HCT116 (cell line): ENCODE data around the gene FAM47E. TPM values are rescaled to one million over a fixed set of nuclear protein-coding genes. Genes with fewer than 3 reads are reported as not detected.

Experiments used
- ATAC-seq: fragments of 200-7000 bp; cut with Tn5 transposase; 2 replicates; pipeline ENCODE4 v1.9.1; 2020; ENCODE audit warnings: mild to moderate bottlenecking, moderate library complexity
- BruUV-seq: library from RNA; stranded (reverse); fragments of 400-500 nt; replicated peaks from 2 replicates; lab custom pipeline; 2021; lab: Mats Ljungman, UMichigan
- CTCF ChIA-PET: fragments of 300-600 bp; sonication (Branson Sonifier 250); formaldehyde crosslinking; loops from one replicate; lab custom pipeline; 2021; ENCODE audit warnings: antibody characterized with exemption; lab: Charles Lee
- POLR2A ChIA-PET: fragments of 300-600, 350-600 bp; sonication (Branson Sonifier 250); formaldehyde crosslinking; loops from one replicate; lab custom pipeline; 2021; ENCODE audit warnings: antibody characterized with exemption; lab: Charles Lee
- RAD21 ChIA-PET, 2 experiments: fragments of 300-600 bp; sonication (Branson Sonifier 250); formaldehyde crosslinking; loops; one replicate each; lab custom pipeline; 2023; ENCODE audit warnings: low total read pairs in 2 of 2; ENCODE audit not compliant: uncharacterized antibody in 2 of 2, unreplicated experiment in 2 of 2, low non-redundant PET in 1 of 2; lab: Charles Lee
- DNase-seq: peaks from one replicate; pipeline ENCODE4 v3.0.0-alpha.2; 2010; ENCODE audit warnings: low read depth, low spot score
- H2AFZ ChIP-seq: fragments of 200-600 bp; shearing (Covaris generic), sonication (generic); 2 replicates; pipeline ENCODE4 v1.6.1; 2017; ENCODE audit warnings: low read depth, mixed run types, mixed read lengths, antibody characterized with exemption, low read length; ENCODE audit not compliant: poor library complexity, severe bottlenecking
- H3K27ac ChIP-seq: 2 replicates; pipeline ENCODE4 v1.5.1; 2012; ENCODE audit warnings: low read depth, low read length
- H3K27me3 ChIP-seq: fragments of 200-600 bp; sonication (generic); 2 replicates; pipeline ENCODE4 v1.6.1; 2016; ENCODE audit warnings: mixed run types, low read length, mixed read lengths; ENCODE audit not compliant: insufficient read depth
- H3K36me3 ChIP-seq, 2 experiments: fragments of 200-500 bp in 1 of 2; fragments of 200-600 bp in 1 of 2; sonication (Bioruptor generic) in 1 of 2; sonication (generic) in 1 of 2; 2 replicates each; pipeline versions ENCODE4 v1.5.1 to v1.6.1; 2014 to 2016; ENCODE audit warnings: low read length in 2 of 2, inconsistent platforms in 1 of 2, mixed read lengths in 1 of 2, mixed run types in 1 of 2; ENCODE audit not compliant: insufficient read depth in 2 of 2, control insufficient read depth in 1 of 2
- H3K4me1 ChIP-seq, 2 experiments: fragments of 200-600 bp in 1 of 2; sonication (generic) in 1 of 2; 2 replicates each; pipeline versions ENCODE4 v1.5.1 to v1.6.1; 2012 to 2017; ENCODE audit warnings: low read length in 2 of 2, inconsistent platforms in 1 of 2, mild to moderate bottlenecking in 1 of 2, mixed read lengths in 1 of 2, mixed run types in 1 of 2, moderate library complexity in 1 of 2; ENCODE audit not compliant: insufficient read depth in 2 of 2, control insufficient read depth in 1 of 2
- H3K4me2 ChIP-seq: fragments of 200-600 bp; sonication (generic); 2 replicates; pipeline ENCODE4 v1.6.1; 2017; ENCODE audit warnings: mixed run types, low read length, mixed read lengths
- H3K4me3 ChIP-seq, 2 experiments: fragments of 200-600 bp in 1 of 2; sonication (generic) in 1 of 2; replicated peaks in 1 of 2; 2 replicates each; pipeline ENCODE4 v1.5.1; 2011 to 2016; ENCODE audit warnings: low read length in 2 of 2, control low read depth in 1 of 2, low read depth in 1 of 2, mild to moderate bottlenecking in 1 of 2, mixed read lengths in 1 of 2, mixed run types in 1 of 2
- H3K79me2 ChIP-seq: fragments of 200-600 bp; sonication (generic); 2 replicates; pipeline ENCODE4 v1.6.1; 2017; ENCODE audit warnings: mild to moderate bottlenecking, mixed run types, low read length, moderate library complexity, mixed read lengths; ENCODE audit not compliant: insufficient read depth
- H3K9ac ChIP-seq: fragments of 200-600 bp; sonication (generic); 2 replicates; pipeline ENCODE4 v1.6.1; 2016; ENCODE audit warnings: low read length, mixed read lengths
- H3K9me2 ChIP-seq: fragments of 200-600 bp; sonication (generic), shearing (Covaris generic); 2 replicates; pipeline ENCODE4 v1.6.1; 2017; ENCODE audit warnings: mixed run types, mild to moderate bottlenecking, moderate library complexity; ENCODE audit not compliant: insufficient read depth
- H3K9me3 ChIP-seq, 2 experiments: fragments of 200-500 bp in 1 of 2; fragments of 200-600 bp in 1 of 2; sonication (Bioruptor generic) in 1 of 2; sonication (generic) in 1 of 2; 2 replicates each; pipeline ENCODE4 v1.6.1; 2014 to 2017; ENCODE audit warnings: low read length in 2 of 2, mixed read lengths in 2 of 2, inconsistent platforms in 1 of 2, low read depth in 1 of 2, mild to moderate bottlenecking in 1 of 2, mixed run types in 1 of 2, moderate library complexity in 1 of 2; ENCODE audit not compliant: control insufficient read depth in 1 of 2, insufficient read depth in 1 of 2
- H4K20me1 ChIP-seq: fragments of 200-600 bp; sonication (generic), shearing (Covaris generic); 2 replicates; pipeline ENCODE4 v1.6.1; 2017; ENCODE audit warnings: mixed run types, mild to moderate bottlenecking, moderate library complexity; ENCODE audit not compliant: insufficient read depth
- ATF3 ChIP-seq: IDR thresholded peaks from 2 replicates; pipeline ENCODE4 v1.6.1; 2012
- CBX3 ChIP-seq: IDR thresholded peaks from 2 replicates; pipeline ENCODE4 v1.6.1; 2012; ENCODE audit warnings: low read depth
- CEBPB ChIP-seq: IDR thresholded peaks from 2 replicates; pipeline ENCODE4 v1.6.1; 2012; ENCODE audit warnings: low read depth
- ELF1 ChIP-seq: IDR thresholded peaks from 2 replicates; pipeline ENCODE4 v1.6.1; 2012; ENCODE audit warnings: low read depth, borderline replicate concordance
- EZH2 ChIP-seq: fragments of 200-600 bp; sonication (generic); IDR thresholded peaks from 2 replicates; pipeline ENCODE4 v1.6.1; 2017; ENCODE audit warnings: antibody characterized with exemption, mixed run types
- EZH2phosphoT487 ChIP-seq: fragments of 200-600 bp; IDR thresholded peaks from 2 replicates; pipeline ENCODE4 v1.6.1; 2018; ENCODE audit warnings: antibody characterized with exemption, borderline replicate concordance
- JUND ChIP-seq: IDR thresholded peaks from 2 replicates; pipeline ENCODE4 v1.6.1; 2012
- POLR2A ChIP-seq: IDR thresholded peaks from 2 replicates; pipeline ENCODE4 v1.7.0; 2011; ENCODE audit warnings: borderline replicate concordance; ENCODE audit not compliant: insufficient read depth, insufficient read length; ENCODE audit errors: extremely low read depth
- POLR2AphosphoS5 ChIP-seq: IDR thresholded peaks from 2 replicates; pipeline ENCODE4 v1.6.1; 2011; ENCODE audit warnings: mild to moderate bottlenecking, low read depth, low read length, moderate library complexity
- RAD21 ChIP-seq: IDR thresholded peaks from 2 replicates; pipeline ENCODE4 v1.6.1; 2012; ENCODE audit warnings: low read depth, mild to moderate bottlenecking
- SIN3A ChIP-seq: IDR thresholded peaks from 2 replicates; pipeline ENCODE4 v1.6.1; 2012; ENCODE audit warnings: low read depth
- SRF ChIP-seq: IDR thresholded peaks from 2 replicates; pipeline ENCODE4 v1.6.1; 2012; ENCODE audit warnings: low read depth
- YY1 ChIP-seq: IDR thresholded peaks from 2 replicates; pipeline ENCODE4 v1.6.1; 2011; ENCODE audit warnings: low read length, low read depth, moderate library complexity, mild to moderate bottlenecking; ENCODE audit not compliant: insufficient replicate concordance; ENCODE audit errors: extremely low read depth
- ZFX ChIP-seq: fragments of 450-650 bp; IDR thresholded peaks from 2 replicates; pipeline ENCODE4 v1.6.1; 2017
- ZNF274 ChIP-seq: fragments of 200-500 bp; sonication (Bioruptor generic); IDR thresholded peaks from 2 replicates; pipeline ENCODE4 v1.6.1; 2014; ENCODE audit warnings: mild to moderate bottlenecking, low read depth, low read length, inconsistent platforms
- intact Hi-C: fragments of 100-400 bp; cut with micrococcal nuclease; formaldehyde crosslinking; loops from 2 replicates; pipeline ENCODE4 v1.10.0; 2022
- total RNA-seq: library from RNA; stranded (reverse); gene quantifications from one replicate; pipeline ENCODE4 v1.2.1, GENCODE V29; 2021; ENCODE audit not compliant: unreplicated experiment
- TF ChIP-seq, protein P1 (sequence below), 3 experiments: fragments of 200-600 bp in 1 of 3; sonication (generic) in 1 of 3; IDR thresholded peaks in 2 of 3; conservative IDR thresholded peaks in 1 of 3; 2 replicates each; pipeline ENCODE4 v1.5.1; 2012 to 2017; ENCODE audit warnings: low read depth in 2 of 3, low read length in 2 of 3, antibody characterized with exemption in 1 of 3, borderline replicate concordance in 1 of 3, control low read depth in 1 of 3, mild to moderate bottlenecking in 1 of 3, mixed read lengths in 1 of 3, mixed run types in 1 of 3, moderate library complexity in 1 of 3; ENCODE audit not compliant: insufficient read depth in 1 of 3
- TF ChIP-seq, protein P2 (sequence below): IDR thresholded peaks from 2 replicates; pipeline ENCODE4 v1.6.1; 2012

The FAM47E gene
- total RNA-seq, 1 experiment from 2014 or later = 0.91 TPM

GRCh38 chr4:76204936-76205335 is 46.6 kb upstream of the FAM47E start:
- peaks cover 58% of the 10 kb centered on the region for H3K79me2 ChIP-seq
- ATAC-seq (no peak), DNase-seq (no peak)
- no peaks in the 10 kb centered on the region for H3K27me3 ChIP-seq
- H3K4me1 ChIP-seq = peaks cover 0 to 7% of the 10 kb centered on the region in 2 experiments; a peak in 1 of 4 replicates
- no peaks in the 10 kb centered on the region for H3K9me2 ChIP-seq
- H3K27ac ChIP-seq = no peak overlapping the region
- H3K36me3 ChIP-seq = no peaks in the 10 kb centered on the region
- no peak overlapping the region for H3K4me2 ChIP-seq
- TF ChIP-seq YY1 (no peak), ELF1 (no peak), ZNF274 (no peak), POLR2A (no peak), CBX3 (no peak), JUND (no peak), ZFX (no peak), POLR2AphosphoS5 (no peak), SRF (no peak), EZH2phosphoT487 (no peak), SIN3A (no peak), EZH2 (no peak), CEBPB (no peak), ATF3 (no peak), RAD21 (no peak)
- TF ChIP-seq, protein P1, sequence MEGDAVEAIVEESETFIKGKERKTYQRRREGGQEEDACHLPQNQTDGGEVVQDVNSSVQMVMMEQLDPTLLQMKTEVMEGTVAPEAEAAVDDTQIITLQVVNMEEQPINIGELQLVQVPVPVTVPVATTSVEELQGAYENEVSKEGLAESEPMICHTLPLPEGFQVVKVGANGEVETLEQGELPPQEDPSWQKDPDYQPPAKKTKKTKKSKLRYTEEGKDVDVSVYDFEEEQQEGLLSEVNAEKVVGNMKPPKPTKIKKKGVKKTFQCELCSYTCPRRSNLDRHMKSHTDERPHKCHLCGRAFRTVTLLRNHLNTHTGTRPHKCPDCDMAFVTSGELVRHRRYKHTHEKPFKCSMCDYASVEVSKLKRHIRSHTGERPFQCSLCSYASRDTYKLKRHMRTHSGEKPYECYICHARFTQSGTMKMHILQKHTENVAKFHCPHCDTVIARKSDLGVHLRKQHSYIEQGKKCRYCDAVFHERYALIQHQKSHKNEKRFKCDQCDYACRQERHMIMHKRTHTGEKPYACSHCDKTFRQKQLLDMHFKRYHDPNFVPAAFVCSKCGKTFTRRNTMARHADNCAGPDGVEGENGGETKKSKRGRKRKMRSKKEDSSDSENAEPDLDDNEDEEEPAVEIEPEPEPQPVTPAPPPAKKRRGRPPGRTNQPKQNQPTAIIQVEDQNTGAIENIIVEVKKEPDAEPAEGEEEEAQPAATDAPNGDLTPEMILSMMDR (IDR thresholded peaks at IDR 0.05 in 2 of 3, conservative IDR thresholded peaks at IDR 0.05 in 1 of 3; ENCODE audit: borderline replicate concordance in 1 of 3, insufficient read depth in 1 of 3, low read depth in 2 of 3, low read length in 2 of 3) = no peak
- TF ChIP-seq, protein P2, sequence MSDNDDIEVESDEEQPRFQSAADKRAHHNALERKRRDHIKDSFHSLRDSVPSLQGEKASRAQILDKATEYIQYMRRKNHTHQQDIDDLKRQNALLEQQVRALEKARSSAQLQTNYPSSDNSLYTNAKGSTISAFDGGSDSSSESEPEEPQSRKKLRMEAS = no peak
- TF ChIP-seq, all 23 proteins: peak for 0
- intact Hi-C loops = no loop called here
- ChIA-PET RAD21 (no interaction called here), CTCF (no interaction called here), POLR2A (no interaction called here)
- no TSS peak for BruUV-seq
- no peak overlapping the region for H3K9ac ChIP-seq
- no peaks in the 10 kb centered on the region for H3K9me3 ChIP-seq
- H3K4me3 ChIP-seq = no peak overlapping the region
- H4K20me1 ChIP-seq = no peaks in the 10 kb centered on the region
- H2AFZ ChIP-seq = no peak overlapping the region
